ENCODE data around the gene LGR6. TPM values are rescaled to one million over a fixed set of nuclear protein-coding genes. Genes with fewer than 3 reads are reported as not detected.

LGR6 gene
- total RNA-seq, 4 donors from 2014 or later: 0.12 to 2.8 (median 0.48) TPM

DNA sequence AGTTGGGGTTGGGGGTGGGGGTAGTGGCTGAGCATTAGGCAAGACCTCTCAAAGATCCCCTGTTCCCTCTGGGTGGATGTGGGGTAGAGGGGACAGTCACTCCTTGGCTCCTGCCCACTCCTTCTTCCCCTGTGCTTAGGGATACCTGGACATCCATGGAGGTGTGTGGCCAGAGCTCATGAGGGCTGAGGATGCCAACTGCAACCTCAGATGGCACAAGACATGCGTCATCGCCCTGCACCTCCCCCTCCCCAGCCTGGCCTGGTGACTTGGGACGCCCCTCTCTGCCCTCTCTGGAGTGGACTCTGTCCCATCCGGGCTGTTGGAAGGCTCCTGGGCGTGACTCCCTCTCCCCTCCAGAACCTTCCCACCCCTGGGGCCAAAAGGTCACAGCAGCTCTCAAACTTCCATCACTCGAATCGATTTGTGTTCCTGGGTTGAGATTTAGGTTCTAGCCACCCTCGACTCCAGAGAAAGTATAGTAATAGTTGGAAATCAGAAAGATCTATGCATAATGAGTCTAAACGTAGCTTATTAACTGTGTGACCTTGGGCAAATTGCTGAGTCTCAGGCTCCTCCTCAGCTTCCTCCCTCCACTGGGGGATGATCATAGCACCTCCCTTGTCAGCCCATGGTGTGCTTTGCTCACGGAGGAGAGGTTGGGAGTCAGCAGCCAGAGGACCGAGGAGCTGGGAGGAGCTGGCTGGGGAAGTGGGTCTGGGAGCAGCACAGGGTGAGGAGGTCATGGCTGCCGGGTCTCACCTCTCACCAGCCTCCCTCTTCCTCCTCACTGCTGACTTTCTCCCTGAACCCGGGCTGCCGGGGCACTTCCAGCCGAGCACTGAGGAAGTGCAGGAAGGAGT, 30.9 kb upstream of the LGR6 start:
- WGBS, 2 donors (ENCODE audit: low coverage in 1 of 2): 70 to 72% methylated on average over 2 to 6 of the region's 15 CpGs
- ATAC-seq: no peak
- Histone ChIP-seq H3K4me1 (peaks cover 0 to 5% (median 0%) of the 10 kb centered on the region in 3 donors), H3K27ac (peak overlapping the region in 1 of 4 donors; percentile 54), H3K4me3 (no peak overlapping the region), H3K9me3 (no peaks in the 10 kb centered on the region), H3K27me3 (peaks cover under 1% of the 10 kb centered on the region), H3K36me3 (no peaks in the 10 kb centered on the region)
- TF ChIP-seq POLR2AphosphoS5 (IDR thresholded peaks at IDR 0.05): no peak
- no peak for TF ChIP-seq POLR2A (IDR thresholded peaks at IDR 0.05)
- no peak for TF ChIP-seq EP300 (IDR thresholded peaks at IDR 0.05)
- TF ChIP-seq, protein P1, sequence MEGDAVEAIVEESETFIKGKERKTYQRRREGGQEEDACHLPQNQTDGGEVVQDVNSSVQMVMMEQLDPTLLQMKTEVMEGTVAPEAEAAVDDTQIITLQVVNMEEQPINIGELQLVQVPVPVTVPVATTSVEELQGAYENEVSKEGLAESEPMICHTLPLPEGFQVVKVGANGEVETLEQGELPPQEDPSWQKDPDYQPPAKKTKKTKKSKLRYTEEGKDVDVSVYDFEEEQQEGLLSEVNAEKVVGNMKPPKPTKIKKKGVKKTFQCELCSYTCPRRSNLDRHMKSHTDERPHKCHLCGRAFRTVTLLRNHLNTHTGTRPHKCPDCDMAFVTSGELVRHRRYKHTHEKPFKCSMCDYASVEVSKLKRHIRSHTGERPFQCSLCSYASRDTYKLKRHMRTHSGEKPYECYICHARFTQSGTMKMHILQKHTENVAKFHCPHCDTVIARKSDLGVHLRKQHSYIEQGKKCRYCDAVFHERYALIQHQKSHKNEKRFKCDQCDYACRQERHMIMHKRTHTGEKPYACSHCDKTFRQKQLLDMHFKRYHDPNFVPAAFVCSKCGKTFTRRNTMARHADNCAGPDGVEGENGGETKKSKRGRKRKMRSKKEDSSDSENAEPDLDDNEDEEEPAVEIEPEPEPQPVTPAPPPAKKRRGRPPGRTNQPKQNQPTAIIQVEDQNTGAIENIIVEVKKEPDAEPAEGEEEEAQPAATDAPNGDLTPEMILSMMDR (IDR thresholded peaks at IDR 0.05): no peak

DNA sequence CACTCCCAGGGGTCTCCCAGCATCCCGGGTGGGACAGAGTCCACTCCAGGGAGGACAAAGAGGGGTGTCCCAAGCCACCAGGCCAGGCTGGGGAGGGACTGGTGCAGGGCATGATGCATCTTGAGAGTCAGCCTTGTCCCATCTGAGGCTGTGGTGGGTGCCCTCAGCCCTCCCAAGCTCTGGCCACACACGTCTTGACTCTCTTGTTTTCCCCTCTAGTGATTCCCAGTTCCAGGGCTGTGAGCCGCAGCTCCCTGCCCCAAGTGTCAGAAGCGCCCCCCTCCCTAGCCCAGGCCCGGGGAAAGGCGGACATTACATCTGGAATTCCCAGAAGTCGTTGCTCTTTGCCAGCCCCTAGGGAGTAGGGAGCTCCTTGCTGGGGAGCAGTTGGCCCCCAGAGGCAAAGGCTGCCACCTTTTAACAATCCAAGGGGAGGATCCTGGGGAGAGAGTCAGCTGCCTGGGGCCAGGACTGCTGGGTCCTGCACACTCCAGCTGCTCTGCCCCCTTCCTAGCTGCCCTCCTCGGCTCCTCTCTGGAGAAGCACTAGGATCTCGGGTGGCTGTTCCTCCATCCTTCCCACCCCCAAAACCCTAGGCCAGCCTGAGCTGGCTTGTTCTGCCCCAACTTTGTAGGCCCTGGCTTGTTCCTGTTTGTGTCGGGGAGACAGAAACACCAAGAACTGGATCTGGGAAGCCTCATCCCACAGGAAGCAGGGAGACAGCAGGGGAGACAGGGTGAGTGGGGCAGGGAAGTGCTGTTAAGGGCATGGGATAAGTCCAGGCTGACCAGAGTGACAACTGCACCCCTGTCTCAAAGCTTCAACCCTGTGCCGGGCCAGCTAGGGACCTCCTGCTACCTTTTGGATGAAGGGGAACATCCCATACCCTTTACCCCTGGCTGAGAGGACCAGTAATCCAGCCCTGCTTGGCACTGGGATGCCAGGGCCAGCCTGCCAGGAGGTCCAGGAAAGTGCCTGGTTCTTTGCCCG, 30.0 kb upstream of the LGR6 start:
- WGBS, 2 donors (ENCODE audit: low coverage in 1 of 2): 80 to 100% methylated on average over 1 to 2 of the region's 12 CpGs
- no peak for ATAC-seq
- Histone ChIP-seq H3K36me3 (no peaks in the 10 kb centered on the region), H3K27ac (no peak overlapping the region), H3K4me1 (peaks cover 0 to 8% (median 5%) of the 10 kb centered on the region in 3 donors), H3K4me3 (no peak overlapping the region), H3K9me3 (no peaks in the 10 kb centered on the region), H3K27me3 (peaks cover 7% of the 10 kb centered on the region)
- TF ChIP-seq POLR2AphosphoS5 (IDR thresholded peaks at IDR 0.05): no peak
- TF ChIP-seq, protein P1 (IDR thresholded peaks at IDR 0.05): no peak
- TF ChIP-seq EP300 (IDR thresholded peaks at IDR 0.05): no peak
- no peak for TF ChIP-seq POLR2A (IDR thresholded peaks at IDR 0.05)

DNA sequence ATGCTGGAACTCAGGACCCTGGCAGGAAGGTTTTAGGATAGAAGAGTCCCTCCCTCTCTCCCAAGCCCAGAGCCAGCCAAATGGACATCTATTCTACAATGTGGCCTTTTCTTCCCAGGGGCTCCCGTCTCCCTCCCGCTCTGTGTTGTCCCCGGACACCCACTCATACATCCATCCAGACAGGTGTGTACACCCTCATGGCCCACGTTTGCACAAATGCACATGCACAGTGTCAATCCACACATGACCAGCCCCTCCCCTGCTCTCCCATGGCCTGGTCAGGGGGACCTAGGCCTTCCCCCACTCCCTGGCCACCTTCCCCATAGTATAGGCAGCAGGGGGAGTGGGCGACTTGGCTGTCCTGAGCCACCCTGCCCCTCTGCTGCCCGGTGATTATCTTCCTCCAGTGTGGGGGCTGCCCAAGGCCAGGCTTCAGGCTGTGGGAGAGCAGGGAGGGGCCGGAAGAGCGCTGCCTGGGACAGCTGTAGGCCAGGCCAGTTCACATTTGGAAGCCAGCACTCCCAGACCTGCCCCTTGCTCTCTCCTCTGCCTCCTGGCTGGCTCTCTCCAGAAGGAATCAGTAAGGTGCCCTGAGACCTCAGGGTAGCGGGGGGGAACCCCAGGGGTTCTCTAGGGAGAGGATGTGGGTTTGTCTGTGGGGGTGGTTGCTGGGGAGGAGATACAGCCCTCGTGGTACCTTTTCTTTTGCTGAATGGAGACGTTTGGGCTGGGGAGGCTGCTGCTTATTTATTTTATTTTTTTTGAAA, 29.1 kb upstream of the LGR6 start:
- Histone ChIP-seq H3K27me3 (peaks cover 7% of the 10 kb centered on the region), H3K9me3 (no peaks in the 10 kb centered on the region), H3K4me3 (no peak overlapping the region), H3K36me3 (no peaks in the 10 kb centered on the region), H3K27ac (no peak overlapping the region), H3K4me1 (peaks cover 0 to 8% (median 5%) of the 10 kb centered on the region in 3 donors)
- TF ChIP-seq, protein P1 (IDR thresholded peaks at IDR 0.05): no peak
- no peak for TF ChIP-seq EP300 (IDR thresholded peaks at IDR 0.05)
- TF ChIP-seq POLR2A (IDR thresholded peaks at IDR 0.05): no peak
- TF ChIP-seq POLR2AphosphoS5 (IDR thresholded peaks at IDR 0.05): no peak
- WGBS, 2 donors (ENCODE audit: low coverage in 1 of 2): 83% methylated on average over 2 of the region's 11 CpGs; no CpG with 5 or more reads in 1 of the 2 donors
- ATAC-seq: no peak

DNA sequence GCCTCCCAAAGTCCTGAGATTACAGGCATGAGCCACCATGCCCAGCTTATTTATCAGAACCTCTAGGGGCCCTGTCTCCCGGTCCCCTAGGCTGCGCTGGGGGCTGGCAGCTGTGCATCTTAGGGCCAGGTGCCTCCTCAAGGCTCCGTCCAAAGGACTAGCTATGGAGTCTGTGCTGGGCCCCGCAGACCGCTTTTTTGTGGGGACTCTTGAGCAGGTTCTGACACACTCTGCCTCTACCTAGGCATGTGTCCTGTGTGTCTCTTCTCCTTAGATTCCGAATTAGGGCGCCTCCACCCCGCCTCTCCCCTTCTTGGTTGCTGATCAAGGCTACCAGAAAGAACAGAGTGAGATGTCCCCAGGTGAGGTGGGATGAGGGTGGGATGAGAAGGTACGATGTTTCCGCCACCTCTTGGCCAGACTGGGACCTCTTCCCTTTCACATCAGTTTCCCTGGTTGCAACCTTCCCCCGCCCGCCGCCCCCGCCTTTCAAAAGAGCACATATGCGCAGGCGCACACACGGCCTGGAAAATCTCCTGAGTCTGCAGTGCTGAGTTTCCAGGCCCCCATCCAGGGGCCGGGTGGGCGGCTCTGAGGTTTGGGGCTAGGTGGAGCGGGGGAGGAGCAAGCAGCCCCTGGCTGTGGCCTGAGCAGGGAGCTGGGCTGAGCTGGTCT, 28.2 kb upstream of the LGR6 start:
- no peak overlapping the region for H3K27ac ChIP-seq
- no peaks in the 10 kb centered on the region for H3K36me3 ChIP-seq
- no peak for ATAC-seq
- TF ChIP-seq POLR2A (IDR thresholded peaks at IDR 0.05): no peak
- TF ChIP-seq POLR2AphosphoS5 (IDR thresholded peaks at IDR 0.05): no peak
- TF ChIP-seq, protein P1 (IDR thresholded peaks at IDR 0.05): no peak
- no peak for TF ChIP-seq EP300 (IDR thresholded peaks at IDR 0.05)
- 90% methylated on average over 4 of the region's 20 CpGs; no CpG with 5 or more reads in 1 of the 2 donors for WGBS, 2 donors (ENCODE audit: low coverage in 1 of 2)
- peaks cover 7% of the 10 kb centered on the region for H3K27me3 ChIP-seq
- H3K4me1 ChIP-seq: peaks cover 0 to 8% (median 5%) of the 10 kb centered on the region in 3 donors
- no peaks in the 10 kb centered on the region for H3K9me3 ChIP-seq
- no peak overlapping the region for H3K4me3 ChIP-seq

All from gastroesophageal sphincter (tissue), 4 donors.